T-helper 1 cell (primary cell): ENCODE data around the gene DCTN1.
"Not testable (repeated sequence)": the region's sequence is repeated elsewhere in the genome, so short reads cannot be mapped to it uniquely, and the experiment has no call there.

Source experiments
- DNase-seq, 5 donors: peaks; one replicate each; pipeline ENCODE4 v3.0.0-alpha.2; 2012 to 2020

Gene DCTN1

DNA sequence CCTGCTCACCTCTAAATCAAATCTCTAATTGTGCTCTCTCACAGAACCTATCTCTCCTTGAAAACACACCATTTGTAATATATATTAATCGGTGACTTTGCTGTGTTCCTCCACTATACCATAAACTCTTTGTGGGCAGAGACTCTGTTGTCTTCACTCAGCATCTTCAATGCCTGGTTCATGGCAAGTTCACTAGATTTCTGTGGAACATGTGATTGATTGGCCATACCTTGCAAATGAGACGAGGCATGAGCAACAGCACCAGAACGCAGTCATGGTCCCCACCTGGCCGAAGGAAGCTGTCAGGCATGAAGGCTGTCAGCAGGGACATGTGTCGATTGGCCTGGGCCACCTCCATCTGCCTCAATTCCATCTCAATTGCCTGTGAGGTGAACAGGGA, 11.6 kb downstream of the DCTN1 start:
- no peak for DNase-seq

DNA sequence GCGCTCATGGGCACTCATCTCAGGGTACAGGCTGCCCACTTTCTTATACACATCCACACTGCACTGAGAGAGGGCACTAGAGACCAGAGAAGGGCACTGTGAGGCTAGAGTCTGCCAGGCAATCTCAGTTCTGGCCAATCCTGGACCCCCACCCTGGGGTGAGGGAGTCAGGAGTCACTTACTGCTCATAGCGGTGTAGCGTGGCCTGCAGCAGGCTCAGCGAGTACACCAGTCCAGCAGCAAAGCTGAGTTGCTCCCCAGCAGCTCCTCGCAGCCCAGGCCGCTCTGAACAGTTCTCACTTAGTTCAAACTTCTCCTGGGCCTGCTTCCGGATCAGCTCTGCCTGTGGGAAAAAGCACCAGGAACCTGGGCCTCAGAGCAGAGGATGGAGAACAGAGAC, 12.3 kb downstream of the DCTN1 start:
- DNase-seq, result no peak

DNA sequence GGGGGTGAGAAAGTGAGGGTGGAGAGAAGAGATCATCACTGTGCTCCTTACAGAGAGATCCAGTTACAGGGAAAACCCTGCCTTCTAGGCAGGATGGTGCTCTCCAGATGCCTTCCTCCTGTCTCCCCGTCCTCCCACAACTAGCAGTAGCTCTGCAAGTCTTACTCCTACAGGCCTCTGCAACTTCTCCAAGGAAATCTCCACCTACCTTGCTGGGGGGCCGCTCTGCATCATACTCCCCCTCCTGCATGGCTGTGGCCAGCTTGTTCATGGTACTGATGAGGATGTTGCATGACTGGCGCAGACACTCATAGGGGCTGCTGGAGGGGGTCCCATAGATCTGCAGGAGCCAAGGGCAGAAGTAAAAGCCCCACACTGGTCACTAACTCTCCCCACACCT, 14.1 kb downstream of the DCTN1 start:
- DNase-seq, result no peak

DNA sequence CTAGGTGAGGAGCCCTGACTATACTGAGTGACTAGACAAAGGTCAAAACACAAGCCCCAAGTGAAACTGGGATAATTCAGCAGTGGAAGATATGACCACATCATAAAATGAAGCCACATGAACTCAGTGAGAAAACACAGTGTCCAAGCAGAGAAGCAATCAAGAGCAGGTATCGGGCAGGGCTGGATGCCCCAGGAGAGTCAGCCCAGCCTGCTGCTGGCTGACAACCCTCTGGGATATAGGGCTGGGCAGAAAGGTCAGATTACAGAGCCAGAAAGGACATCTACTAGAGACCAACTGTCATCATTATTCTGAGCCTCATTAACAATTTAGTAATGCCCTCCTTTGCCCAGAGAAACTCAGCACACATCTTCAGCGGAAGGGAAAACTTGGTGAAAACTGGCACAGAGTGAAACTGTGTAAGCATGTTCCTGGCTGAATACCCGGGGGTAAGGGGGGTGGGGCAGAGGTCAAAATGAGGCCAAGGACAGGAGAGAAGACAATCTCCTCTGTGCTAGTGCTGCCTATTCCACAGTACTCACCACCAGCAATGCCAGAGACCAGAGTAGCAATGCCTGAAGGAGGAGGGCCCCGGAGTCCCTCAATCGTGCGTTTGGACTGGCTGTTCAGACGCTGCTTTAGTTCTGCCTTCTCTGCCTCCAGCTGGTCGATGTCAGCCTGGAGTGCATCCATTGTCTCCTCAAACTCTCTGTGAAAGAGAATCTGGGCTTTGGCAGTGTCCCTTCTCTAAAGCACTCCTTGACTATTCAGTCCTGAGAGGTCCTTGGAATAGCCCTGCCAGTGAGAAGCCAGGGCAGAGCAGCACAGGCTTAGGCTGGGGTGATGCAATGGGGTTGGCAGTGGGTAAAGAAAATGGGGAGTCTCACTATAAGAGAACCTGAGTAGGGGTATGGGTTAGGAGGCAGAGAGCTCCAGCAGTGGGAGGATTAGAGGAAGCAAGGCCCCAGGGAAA, 15.3 kb downstream of the DCTN1 start:
- DNase-seq, result no peak

DNA sequence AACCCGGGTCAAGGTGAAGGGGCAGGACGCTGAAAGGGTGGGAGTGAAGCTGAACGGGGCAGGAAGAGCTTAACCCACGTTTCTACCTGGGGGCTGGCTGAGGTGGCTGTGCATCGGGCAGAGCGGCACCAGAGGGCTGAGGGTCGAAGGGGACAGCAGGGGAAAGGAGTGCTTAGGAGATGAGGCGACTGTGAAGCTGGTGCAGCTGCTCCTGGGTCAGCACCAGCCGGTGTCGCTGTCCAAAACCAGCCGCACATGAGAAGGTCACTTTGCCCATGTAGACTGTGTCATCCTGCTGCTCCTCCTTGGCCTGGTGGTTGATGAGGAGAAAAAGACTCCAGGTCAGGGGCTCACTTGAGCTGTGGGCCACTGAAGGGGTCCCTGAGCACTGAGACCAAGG, 18.8 kb downstream of the DCTN1 start:
- no peak for DNase-seq

DNA sequence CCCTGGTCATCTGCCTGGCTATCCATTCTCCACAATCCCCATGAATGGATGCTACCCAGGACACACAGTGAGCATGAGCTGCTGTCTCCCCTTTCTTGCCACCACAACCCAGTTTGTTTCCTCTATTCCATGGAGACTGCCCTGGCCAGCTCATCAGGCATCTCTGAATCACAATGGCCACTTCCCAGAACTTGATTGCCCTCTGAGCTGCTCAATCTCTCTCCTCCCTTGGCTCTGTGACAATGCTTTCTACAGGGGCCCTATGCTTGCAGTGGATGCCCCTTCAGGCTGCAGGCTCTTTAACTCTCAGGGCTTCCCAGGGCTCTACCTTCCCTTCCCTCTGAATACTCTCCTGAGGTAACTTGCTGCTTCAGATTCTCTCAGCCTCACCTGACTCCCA, 22.5 kb downstream of the DCTN1 start:
- DNase-seq, result no peak

DNA sequence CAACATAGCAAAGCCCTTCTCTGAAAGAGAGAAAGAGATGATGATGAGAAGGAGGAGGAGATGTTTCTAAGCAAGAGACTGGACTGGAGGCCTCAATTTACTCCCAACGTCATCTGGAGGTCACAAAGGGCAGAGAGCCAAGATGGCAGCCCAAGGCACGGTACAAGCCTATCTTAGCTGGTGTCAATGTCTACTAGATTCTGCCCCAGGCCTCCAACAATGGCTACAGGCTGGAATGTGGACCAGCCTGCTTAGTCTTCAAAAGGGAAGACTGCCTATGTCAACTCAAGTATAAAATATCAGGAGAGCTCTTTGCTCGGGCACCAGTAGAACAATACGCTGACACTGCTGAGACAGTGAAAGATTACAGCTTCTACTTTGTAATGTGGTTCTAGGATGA, 30.2 kb downstream of the DCTN1 start:
- DNase-seq, result no peak

DNA sequence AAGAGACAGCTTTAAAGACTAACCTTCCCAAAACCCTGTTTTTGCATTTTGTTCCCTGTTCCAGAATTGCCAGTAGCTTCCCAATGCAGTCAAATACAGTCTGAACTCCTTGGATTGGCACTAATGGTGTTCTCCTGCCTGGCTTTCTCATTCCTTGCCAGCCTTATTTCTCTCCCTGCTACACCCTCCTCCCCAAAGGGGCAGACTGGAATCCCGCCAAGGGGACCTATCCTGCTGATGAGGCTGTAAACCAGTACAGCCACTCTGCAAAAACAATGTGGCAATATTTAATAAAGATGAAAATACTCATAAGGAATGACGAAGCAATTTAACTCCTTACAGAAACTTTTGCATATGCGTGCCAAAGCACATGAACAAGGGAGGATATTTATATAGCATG, 32.4 kb downstream of the DCTN1 start:
- no peak for DNase-seq

DNA sequence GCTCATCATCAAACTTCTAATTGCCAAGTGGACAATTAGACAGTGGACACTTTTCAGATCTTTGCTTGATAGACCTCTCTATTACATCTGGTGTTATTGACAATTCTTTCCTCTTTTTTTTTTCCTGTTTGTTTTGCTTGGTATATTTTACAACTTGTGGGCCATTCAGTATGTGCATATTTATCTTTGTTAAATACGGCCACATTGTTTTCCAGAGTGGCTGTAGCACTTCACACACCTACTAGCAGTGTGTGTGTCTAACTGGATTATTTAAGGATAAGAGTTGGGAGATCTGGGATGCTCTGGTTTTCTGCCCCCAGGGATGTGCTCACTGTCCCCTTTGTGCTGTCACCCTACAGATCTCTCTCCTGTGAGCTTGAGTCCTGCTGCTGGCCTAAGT, 32.8 kb downstream of the DCTN1 start:
- no peak for DNase-seq

DNA sequence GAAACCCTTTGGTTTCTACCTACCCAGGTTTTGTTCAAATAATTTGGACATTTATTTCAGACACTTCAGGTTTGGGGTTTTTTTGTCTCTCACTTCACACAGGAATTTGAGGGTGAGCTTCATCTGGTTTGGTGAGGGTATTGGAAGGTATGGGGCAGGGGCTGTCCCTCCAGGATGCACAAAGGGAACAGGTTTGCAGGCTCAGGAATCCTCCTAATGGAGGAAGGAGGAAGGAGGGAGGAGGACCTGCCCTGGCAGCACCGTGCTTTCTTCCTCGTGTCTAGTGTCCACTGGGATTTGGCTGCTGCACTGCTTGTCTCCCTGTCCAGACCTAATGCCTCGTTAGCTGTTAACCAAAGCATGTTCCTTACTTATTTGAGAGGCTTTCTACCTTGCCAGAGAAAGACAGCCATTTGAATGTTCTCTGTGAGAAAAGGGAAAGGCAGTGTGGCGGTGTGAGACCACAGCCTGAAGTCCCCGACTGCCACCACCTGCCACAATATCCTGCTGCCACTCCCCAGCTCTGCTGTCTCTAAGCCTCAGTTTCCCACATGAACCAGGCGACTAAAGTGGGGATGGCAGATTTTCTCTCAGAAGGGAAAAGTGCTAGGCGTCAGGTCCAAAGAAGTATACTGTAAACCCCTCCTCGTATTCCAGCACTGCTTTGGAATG, 34.7 kb downstream of the DCTN1 start:
- DNase-seq, result no peak

DNA sequence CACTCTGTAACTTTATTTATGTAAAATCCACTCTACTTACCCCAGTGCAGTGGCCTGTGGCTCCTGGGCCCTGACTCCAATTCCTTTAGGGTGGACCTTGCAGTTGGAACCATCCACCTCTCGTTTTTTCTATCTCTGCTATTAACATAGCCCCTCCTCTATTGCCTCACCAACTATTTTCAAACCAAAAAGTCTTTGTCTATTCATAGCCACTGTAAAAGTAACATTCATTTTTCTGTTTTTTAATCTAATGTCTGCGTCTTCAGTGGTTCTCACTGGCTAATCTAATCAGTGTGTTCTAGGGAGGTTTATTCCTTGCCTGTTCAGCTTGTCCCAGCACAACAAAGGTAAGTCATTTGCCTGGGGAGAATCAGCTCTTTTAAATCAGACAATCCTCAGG, 36.8 kb downstream of the DCTN1 start, which contains the start of gene SLC4A5:
SLC4A5 (minus strand) TSS at position 101 of the 400 bp plus-strand sequence. CDS start 28,393 bp downstream, outside the sequence.
- DNase-seq, result no peak

DNA sequence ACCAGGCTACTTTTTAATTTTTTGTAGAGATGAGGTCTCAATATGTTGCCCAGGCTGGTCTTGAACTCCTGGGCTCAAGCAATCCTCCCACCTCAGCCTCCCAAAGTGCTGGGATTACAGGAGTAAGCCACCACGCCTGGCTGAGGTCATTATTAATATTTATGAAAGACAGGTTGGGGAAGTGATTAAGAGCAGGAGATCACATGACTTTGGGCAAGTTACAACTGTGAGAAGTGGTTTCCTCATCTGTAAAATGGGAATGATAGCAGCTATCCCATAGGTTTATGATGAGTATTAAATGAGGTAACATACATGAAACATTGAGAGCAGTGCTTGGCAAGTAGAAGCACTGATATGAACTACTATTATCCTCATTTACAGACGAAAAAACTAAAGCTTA, 43.9 kb downstream of the DCTN1 start:
- DNase-seq, result not testable (repeated sequence)

DNA sequence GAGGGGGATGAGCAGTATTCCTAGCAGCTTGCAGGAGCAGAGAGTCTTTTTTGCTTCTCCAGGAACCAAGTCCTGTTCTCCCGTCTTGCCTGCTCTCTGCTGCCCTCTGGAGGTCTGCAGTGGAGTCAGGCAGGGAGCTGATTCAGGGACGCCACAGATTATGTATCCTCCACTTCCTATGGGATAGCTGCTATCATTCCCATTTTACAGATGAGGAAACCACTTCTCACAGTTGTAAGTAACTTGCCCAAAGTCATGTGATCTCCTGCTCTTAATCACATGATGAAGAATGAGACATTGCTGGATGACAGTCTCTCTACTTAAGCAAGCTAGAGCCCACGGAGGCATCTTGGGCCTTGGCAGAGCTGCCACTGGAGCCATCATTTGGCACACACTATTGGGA, 45.2 kb downstream of the DCTN1 start:
- DNase-seq, result peak; percentile 50 to 74 (median 63)

DNA sequence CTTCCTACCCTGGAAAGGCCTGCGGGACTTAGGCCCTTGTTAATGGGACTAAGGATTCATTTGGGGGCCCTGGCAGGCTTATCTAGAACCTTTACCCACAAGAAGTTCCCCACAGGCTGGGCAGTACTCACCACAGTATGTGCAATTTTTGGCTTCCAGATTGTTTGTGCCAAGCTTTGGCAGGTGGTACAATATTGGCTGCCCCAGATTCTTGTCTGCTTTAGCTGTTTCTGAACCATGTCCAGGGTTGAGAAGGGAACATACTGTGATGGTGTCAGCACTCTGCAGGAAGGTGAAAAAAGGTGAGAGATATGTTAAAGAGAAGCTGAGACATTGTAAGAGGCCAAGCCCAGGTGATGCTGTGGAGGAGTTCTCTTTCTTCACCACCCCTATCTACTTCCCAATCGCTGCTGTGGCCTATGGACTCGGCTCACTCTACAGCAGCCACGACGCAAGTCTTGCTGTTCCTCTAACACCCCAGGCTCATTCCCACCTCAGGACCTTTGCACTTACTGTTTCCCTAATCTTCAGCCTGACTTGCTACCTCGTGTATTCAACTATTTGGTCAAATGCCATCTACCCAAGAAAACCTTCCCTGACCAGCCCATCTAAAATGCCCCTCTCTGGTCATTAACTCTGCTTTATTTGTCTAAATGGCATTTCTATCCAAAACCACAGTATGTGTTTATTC, 46.1 kb downstream of the DCTN1 start:
- no peak for DNase-seq

DNA sequence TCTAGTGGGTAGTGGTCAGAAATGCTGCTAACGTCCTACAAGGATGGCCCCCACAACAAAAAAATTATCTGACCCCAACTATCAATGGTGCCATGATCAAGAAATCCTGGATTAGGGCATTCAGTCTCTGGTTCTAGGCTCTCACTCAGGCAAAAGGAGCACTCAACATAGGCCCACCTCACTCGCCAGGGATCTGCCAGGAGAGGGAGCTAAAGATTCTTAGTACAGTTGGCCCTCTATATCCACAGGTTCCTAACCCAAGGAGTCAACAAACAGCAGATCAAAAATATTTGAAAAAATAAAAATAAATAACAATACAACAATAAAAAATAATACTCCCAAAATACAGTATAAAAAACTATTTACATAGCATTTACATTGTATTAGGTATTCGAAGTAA, 46.9 kb downstream of the DCTN1 start:
- DNase-seq, result peak in 1 of 5 donors; percentile 35

DNA sequence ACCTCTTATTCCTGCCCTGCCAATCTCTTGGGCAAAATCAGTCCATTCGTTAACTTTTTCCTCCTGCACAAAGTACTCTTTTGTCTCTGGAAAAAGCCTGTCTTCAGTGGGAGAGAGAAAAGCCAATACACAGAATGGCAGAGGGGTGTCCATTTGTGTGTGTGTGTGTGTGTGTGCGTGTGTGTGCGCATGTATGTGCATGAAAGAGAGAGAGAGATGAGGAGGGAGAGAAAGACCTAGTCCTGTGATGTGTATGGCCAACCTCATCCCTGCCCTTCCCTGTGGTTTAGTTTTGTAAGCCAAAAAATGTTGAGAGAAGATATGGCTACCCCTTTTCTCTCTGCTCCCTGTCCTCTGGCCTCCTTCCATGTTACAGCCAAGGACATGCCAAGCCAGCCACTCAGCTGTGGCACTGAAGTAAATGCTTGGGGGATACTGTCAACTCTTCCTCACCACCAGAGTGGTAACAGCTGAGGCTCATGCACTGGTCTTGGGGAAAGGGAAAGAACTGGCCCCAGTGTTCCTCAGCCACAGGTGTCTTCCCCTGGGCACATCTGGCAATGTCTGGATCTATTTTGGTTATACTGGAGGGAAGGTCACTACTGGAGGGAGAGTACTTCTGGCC, 47.4 kb downstream of the DCTN1 start:
- DNase-seq, result no peak

DNA sequence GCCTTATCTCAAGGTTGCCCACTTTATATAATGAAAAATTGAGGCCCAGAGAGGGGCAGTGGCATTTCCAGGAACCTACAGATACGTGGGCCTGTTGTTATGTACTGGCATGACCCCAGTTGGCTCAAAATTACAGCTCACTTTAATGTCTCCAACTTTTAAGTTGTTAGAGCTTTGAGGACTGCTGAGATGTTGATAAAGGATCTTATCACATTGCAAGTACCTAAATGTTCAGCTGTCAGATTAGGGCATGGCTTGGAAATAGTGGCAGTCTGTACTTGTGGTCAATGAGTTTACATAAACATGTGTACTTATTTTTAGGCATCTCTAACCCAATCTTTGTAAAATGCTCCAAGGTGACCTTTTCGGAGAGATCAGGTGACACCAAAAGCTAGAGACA, 51.5 kb downstream of the DCTN1 start:
- DNase-seq, result no peak

DNA sequence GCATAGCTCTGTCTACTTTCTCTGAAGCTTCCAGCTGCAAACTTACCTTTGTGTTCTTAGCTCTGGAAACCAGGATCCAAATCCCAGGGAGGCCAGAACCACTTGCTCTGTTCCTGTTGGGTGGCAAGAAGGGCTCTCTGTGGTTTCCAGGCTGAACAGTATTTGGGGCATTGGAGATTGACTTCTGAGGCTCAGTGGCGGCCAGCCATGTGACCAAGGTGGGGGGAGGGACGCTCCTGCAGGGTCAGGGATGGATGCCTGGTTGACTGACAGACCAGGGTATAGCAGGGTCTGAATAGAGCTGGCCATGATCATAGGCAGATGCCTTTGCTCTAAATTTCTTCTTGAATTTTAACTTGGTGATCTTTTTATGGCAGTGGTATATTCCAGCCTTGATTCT, 52.0 kb downstream of the DCTN1 start:
- no peak for DNase-seq

DNA sequence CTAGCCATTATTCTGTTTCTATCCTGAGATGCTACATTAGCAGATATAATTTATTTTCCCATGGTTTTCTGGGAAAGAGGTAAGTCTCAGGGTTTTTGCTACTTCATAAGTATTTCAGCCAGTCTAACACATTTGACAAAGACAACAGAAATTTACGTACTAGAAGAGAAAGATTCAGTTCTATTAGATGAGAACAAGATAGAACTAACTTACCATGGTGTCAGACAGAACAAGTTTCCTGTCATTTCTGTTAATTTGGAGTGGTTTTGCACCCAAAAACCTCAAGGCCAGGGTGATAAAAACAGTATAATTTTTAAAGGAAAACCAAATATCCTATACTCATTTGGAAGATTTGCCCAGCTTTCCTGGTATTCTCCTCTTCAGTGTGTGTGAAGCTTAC, 52.5 kb downstream of the DCTN1 start:
- no peak for DNase-seq

DNA sequence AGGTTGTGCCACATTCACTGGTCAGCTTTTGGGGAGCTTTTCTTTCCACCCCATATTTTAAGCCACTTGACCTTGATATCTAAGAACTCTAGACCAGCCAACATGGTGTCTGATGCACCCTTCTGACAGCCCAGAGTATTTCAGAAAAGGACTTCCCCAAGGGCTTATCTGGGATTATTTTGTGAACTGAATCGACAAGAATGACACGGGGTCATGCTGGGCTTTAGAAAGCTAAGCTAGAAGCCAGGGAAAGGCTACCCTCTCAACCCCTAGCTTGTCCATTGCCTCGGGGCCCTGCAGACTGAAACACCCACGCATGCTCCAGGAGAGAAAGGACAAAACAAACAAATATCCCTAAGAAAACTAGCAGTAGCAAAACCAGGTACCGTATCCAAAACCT, 52.9 kb downstream of the DCTN1 start:
- DNase-seq, result no peak

DNA sequence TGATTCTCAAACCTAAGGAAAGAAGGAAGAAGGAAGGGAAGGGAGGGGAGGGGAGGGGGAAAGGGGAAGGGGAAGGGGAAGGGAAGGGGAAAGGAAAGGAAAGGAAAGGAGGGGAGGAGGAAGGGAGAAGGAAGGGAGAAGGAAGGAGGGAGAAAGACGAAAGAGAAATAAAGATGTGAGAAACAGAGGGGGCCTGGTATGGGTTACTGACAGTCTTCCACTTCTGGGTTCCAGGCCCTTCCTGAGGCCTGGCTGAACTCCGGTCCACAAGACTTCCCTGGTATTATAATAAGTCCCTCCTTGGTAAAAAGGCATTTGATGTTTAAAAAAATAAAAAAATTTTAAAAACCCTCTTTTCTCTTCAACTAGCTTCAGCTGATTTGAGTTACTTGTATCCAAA, 54.3 kb downstream of the DCTN1 start:
- no peak for DNase-seq

DNA sequence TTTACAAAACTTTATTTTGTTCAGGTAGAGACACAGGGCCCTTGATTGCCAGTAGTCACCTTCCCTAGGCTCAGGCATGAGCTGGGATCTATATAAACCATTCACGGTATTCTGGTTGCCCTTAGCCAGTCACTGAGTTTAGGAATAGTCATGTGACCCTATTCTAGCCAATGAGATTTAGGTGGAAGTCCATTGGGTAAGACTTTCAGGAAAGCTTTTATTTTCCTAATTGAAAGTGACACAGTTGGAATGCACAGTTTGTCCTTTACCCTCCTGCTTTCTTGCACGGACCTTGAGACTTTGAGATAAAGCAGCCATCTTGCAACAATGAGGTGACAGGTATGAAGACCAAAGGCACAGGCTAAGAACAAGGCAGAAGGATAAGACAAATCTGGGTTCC, 58.4 kb downstream of the DCTN1 start:
- no peak for DNase-seq

DNA sequence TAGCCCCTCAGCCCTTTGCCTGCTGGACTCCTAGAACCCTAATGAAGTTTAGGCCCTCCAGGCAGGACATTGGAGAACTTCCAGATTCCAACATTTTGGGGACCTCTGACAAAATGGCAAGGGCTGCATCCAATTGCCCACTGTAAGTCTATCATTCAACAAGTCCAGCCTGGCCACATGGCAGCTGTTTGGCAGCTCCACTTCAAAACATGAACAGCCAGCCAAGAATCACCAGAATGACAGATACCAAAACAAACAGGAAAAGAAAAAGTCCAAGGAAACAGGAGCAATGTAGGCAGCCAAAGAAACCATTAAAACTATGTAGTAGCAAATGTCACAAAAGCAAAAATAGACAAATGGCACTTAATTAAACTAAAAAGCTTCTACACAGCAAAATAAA, 62.4 kb downstream of the DCTN1 start:
- DNase-seq, result no peak
